H9 (cell line): ENCODE results near the gene SLC2A14. TPM values are rescaled to one million over a fixed set of nuclear protein-coding genes. Genes with fewer than 3 reads are reported as not detected.

Experiments
- DNase-seq: peaks from one replicate; pipeline ENCODE4 v3.0.0-alpha.2; 2017
- H2AFZ ChIP-seq: one replicate; pipeline ENCODE4 v1.6.1; 2013; ENCODE audit warnings: mild to moderate bottlenecking, low read length, control low read depth, moderate library complexity
- H2AK5ac ChIP-seq: 2 replicates; pipeline ENCODE4 v1.6.1; 2013; ENCODE audit warnings: low read length, control low read depth, mixed read lengths; ENCODE audit not compliant: insufficient read length
- H2BK120ac ChIP-seq: one replicate; pipeline ENCODE4 v1.6.1; 2013; ENCODE audit warnings: low read depth, mild to moderate bottlenecking, low read length, control low read depth, inconsistent platforms; ENCODE audit not compliant: poor library complexity, severe bottlenecking
- H2BK12ac ChIP-seq: 2 replicates; pipeline ENCODE4 v1.6.1; 2013; ENCODE audit warnings: low read length, control low read depth, mixed read lengths, low read depth; ENCODE audit not compliant: insufficient read length
- H2BK15ac ChIP-seq: 2 replicates; pipeline ENCODE4 v1.6.1; 2013; ENCODE audit warnings: low read depth, low read length, control low read depth
- H2BK20ac ChIP-seq: one replicate; pipeline ENCODE4 v1.6.1; 2013; ENCODE audit warnings: low read depth, mild to moderate bottlenecking, low read length, control low read depth, inconsistent platforms; ENCODE audit not compliant: poor library complexity, severe bottlenecking
- H2BK5ac ChIP-seq: 2 replicates; pipeline ENCODE4 v1.6.1; 2013; ENCODE audit warnings: low read length, control low read depth, mixed read lengths; ENCODE audit not compliant: insufficient read length
- H3K14ac ChIP-seq: 2 replicates; pipeline ENCODE4 v1.6.1; 2013; ENCODE audit warnings: low read length, control low read depth; ENCODE audit not compliant: insufficient read depth
- H3K18ac ChIP-seq: 2 replicates; pipeline ENCODE4 v1.6.1; 2013; ENCODE audit warnings: low read depth, mild to moderate bottlenecking, mixed read lengths, low read length, control low read depth; ENCODE audit not compliant: insufficient read length
- H3K23ac ChIP-seq: 2 replicates; pipeline ENCODE4 v1.6.1; 2013; ENCODE audit warnings: low read length, control low read depth, mixed read lengths, low read depth; ENCODE audit not compliant: insufficient read length
- H3K23me2 ChIP-seq: 2 replicates; pipeline ENCODE4 v1.6.1; 2013; ENCODE audit warnings: low read depth, mild to moderate bottlenecking, mixed read lengths, low read length, control low read depth; ENCODE audit not compliant: insufficient read length, poor library complexity, severe bottlenecking
- H3K27ac ChIP-seq: 2 replicates; pipeline ENCODE4 v1.5.1; 2013; ENCODE audit warnings: low read length, control low read depth, mixed read lengths, low read depth; ENCODE audit not compliant: insufficient read length
- H3K27me3 ChIP-seq: 2 replicates; pipeline ENCODE4 v1.6.1; 2013; ENCODE audit warnings: low read length, control low read depth, inconsistent platforms; ENCODE audit not compliant: insufficient read depth
- H3K4ac ChIP-seq: 2 replicates; pipeline ENCODE4 v1.6.1; 2013; ENCODE audit warnings: low read depth, mild to moderate bottlenecking, control low read depth, inconsistent platforms, low read length, moderate library complexity
- H3K4me1 ChIP-seq: 2 replicates; pipeline ENCODE4 v1.6.1; 2013; ENCODE audit warnings: low read length, control low read depth, inconsistent platforms; ENCODE audit not compliant: insufficient read depth
- H3K4me2 ChIP-seq: 2 replicates; pipeline ENCODE4 v1.6.1; 2013; ENCODE audit warnings: low read length, control low read depth, mixed read lengths; ENCODE audit not compliant: insufficient read length, insufficient read depth
- H3K56ac ChIP-seq: 2 replicates; pipeline ENCODE4 v1.6.1; 2013; ENCODE audit warnings: low read depth, mild to moderate bottlenecking, mixed read lengths, low read length, control low read depth; ENCODE audit not compliant: insufficient read length
- H3K79me1 ChIP-seq: 2 replicates; pipeline ENCODE4 v1.6.1; 2013; ENCODE audit warnings: low read depth, mild to moderate bottlenecking, moderate library complexity, low read length, control low read depth, inconsistent platforms; ENCODE audit not compliant: insufficient read depth, poor library complexity, severe bottlenecking
- H3K79me2 ChIP-seq: 2 replicates; pipeline ENCODE4 v1.6.1; 2013; ENCODE audit warnings: low read length, control low read depth, inconsistent platforms; ENCODE audit not compliant: insufficient read depth
- H3K9ac ChIP-seq: 2 replicates; pipeline ENCODE4 v1.6.1; 2013; ENCODE audit warnings: low read length, control low read depth, mixed read lengths; ENCODE audit not compliant: insufficient read length; ENCODE audit errors: extremely low read depth
- H3K9me3 ChIP-seq: one replicate; pipeline ENCODE4 v1.6.1; 2013; ENCODE audit warnings: low read depth, low read length, inconsistent platforms; ENCODE audit not compliant: control insufficient read depth
- H3T11ph ChIP-seq: one replicate; pipeline ENCODE4 v1.6.1; 2013; ENCODE audit warnings: mild to moderate bottlenecking, low read length, control low read depth, inconsistent platforms
- H4K20me1 ChIP-seq: one replicate; pipeline ENCODE4 v1.6.1; 2013; ENCODE audit not compliant: control insufficient read depth, insufficient read length, insufficient read depth
- H4K5ac ChIP-seq: 2 replicates; pipeline ENCODE4 v1.6.1; 2013; ENCODE audit warnings: low read depth, mild to moderate bottlenecking, mixed read lengths, low read length, control low read depth; ENCODE audit not compliant: insufficient read length
- H4K8ac ChIP-seq: replicated peaks from 2 replicates; pipeline ENCODE4 v1.6.1; 2013; ENCODE audit warnings: low read length, control low read depth, mixed read lengths, low read depth; ENCODE audit not compliant: insufficient read length
- H4K91ac ChIP-seq: 2 replicates; pipeline ENCODE4 v1.6.1; 2013; ENCODE audit warnings: low read depth, mild to moderate bottlenecking, moderate library complexity, mixed read lengths, low read length, control low read depth; ENCODE audit not compliant: insufficient read length
- H3K27ac Mint-ChIP-seq, 3 experiments: 2 replicates in 2 of 3; 3 replicates in 1 of 3; pipeline ENCODE4 v1.8.0; 2020 to 2021; ENCODE audit warnings: mixed read lengths in 3 of 3, mild to moderate bottlenecking in 1 of 3, moderate library complexity in 1 of 3
- H3K27me3 Mint-ChIP-seq: 2 replicates; pipeline ENCODE4 v1.8.0; 2021; ENCODE audit warnings: low read depth, mild to moderate bottlenecking, moderate library complexity, mixed read lengths
- H3K36me3 Mint-ChIP-seq, 3 experiments: 2 replicates in 2 of 3; 3 replicates in 1 of 3; pipeline ENCODE4 v1.8.0; 2020 to 2021; ENCODE audit warnings: low read depth in 3 of 3, mixed read lengths in 3 of 3; ENCODE audit not compliant: insufficient read depth in 1 of 3
- H3K4me1 Mint-ChIP-seq, 2 experiments: 2 replicates each; pipeline ENCODE4 v1.8.0; 2020; ENCODE audit warnings: mixed read lengths in 2 of 2
- H3K4me3 Mint-ChIP-seq, 2 experiments: 2 replicates in 1 of 2; 3 replicates in 1 of 2; pipeline ENCODE4 v1.8.0; 2020 to 2021; ENCODE audit warnings: mild to moderate bottlenecking in 2 of 2, mixed read lengths in 2 of 2, moderate library complexity in 1 of 2
- H3K9me3 Mint-ChIP-seq, 2 experiments: 2 replicates in 1 of 2; 3 replicates in 1 of 2; pipeline ENCODE4 v1.8.0; 2020; ENCODE audit warnings: mild to moderate bottlenecking in 2 of 2, mixed read lengths in 2 of 2, moderate library complexity in 1 of 2
- CTCF ChIP-seq: fragments of 200-600 bp; sonication (generic); conservative IDR thresholded peaks from 3 replicates; pipeline ENCODE4 v1.8.0; 2021; ENCODE audit warnings: antibody characterized with exemption, mild to moderate bottlenecking
- WGBS: extraction: QIAGEN DNeasy Blood & Tissue Kit; methylation state at CpG from one replicate; pipeline ENCODE4 v1.1.7; 2013; ENCODE audit warnings: missing lambda C conversion rate, low lambda C conversion rate, mixed read lengths; ENCODE audit not compliant: insufficient read length; ENCODE audit errors: extremely low coverage; 5-methylcytosine and 5-hydroxymethylcytosine counted together
- total RNA-seq: library from RNA; stranded (reverse); gene quantifications from 2 replicates; pipeline ENCODE4 v1.2.1, GENCODE V29; 2021

The SLC2A14 gene
- total RNA-seq, 1 experiment from 2014 or later, result 19.1 TPM

- Histone ChIP-seq H3K18ac (no peak overlapping the region), H2BK20ac (no peak overlapping the region), H3K56ac (no peak overlapping the region), H3K27ac (no peak overlapping the region), H3K4me2 (no peak overlapping the region), H2BK15ac (no peak overlapping the region), H4K20me1 (no peaks in the 10 kb centered on the region), H2AK5ac (no peak overlapping the region), H3K23ac (no peak overlapping the region), H3K23me2 (no peaks in the 10 kb centered on the region), H2BK5ac (no peak overlapping the region), H3K9me3 (no peaks in the 10 kb centered on the region), H3T11ph (no peak overlapping the region), H3K27me3 (no peaks in the 10 kb centered on the region), H3K79me1 (no peaks in the 10 kb centered on the region), H3K4me1 (no peaks in the 10 kb centered on the region), H2BK120ac (no peak overlapping the region), H3K4ac (no peak overlapping the region), H4K91ac (no peak overlapping the region), H2BK12ac (no peak overlapping the region), H3K79me2 (no peaks in the 10 kb centered on the region), H2AFZ (no peak overlapping the region), H3K14ac (no peak overlapping the region), H3K9ac (no peak overlapping the region), H4K8ac (no peak overlapping the region), H4K5ac (no peak overlapping the region)
- H3K27ac Mint-ChIP-seq, result no peak overlapping the region; a peak in 1 of 7 replicates
- H3K27me3 Mint-ChIP-seq, result no peaks in the 10 kb centered on the region
- no peak overlapping the region for H3K4me3 Mint-ChIP-seq
- TF ChIP-seq CTCF, result no peak
- H3K36me3 Mint-ChIP-seq, result no peaks in the 10 kb centered on the region; a peak in 1 of 7 replicates
- no peaks in the 10 kb centered on the region; a peak in 1 of 5 replicates for H3K9me3 Mint-ChIP-seq
- peaks cover 5 to 10% of the 10 kb centered on the region in 2 experiments; a peak in 3 of 4 replicates for H3K4me1 Mint-ChIP-seq
- no CpG with 5 or more reads among the region's 4 CpGs for WGBS
- no peak for DNase-seq
These were observed 4.3 kb downstream of the SLC2A14 start for GRCh38 chr12:7868391-7868790.
